T-helper 1 cell (primary cell): Measurements from ENCODE around the gene KYNU.
"Not testable (repeated sequence)": the region's sequence is repeated elsewhere in the genome, so short reads cannot be mapped to it uniquely, and the experiment has no call there.

ENCODE experiments used
- DNase-seq, 5 donors: peaks; one replicate each; pipeline ENCODE4 v3.0.0-alpha.2; 2012 to 2020

KYNU gene

DNA sequence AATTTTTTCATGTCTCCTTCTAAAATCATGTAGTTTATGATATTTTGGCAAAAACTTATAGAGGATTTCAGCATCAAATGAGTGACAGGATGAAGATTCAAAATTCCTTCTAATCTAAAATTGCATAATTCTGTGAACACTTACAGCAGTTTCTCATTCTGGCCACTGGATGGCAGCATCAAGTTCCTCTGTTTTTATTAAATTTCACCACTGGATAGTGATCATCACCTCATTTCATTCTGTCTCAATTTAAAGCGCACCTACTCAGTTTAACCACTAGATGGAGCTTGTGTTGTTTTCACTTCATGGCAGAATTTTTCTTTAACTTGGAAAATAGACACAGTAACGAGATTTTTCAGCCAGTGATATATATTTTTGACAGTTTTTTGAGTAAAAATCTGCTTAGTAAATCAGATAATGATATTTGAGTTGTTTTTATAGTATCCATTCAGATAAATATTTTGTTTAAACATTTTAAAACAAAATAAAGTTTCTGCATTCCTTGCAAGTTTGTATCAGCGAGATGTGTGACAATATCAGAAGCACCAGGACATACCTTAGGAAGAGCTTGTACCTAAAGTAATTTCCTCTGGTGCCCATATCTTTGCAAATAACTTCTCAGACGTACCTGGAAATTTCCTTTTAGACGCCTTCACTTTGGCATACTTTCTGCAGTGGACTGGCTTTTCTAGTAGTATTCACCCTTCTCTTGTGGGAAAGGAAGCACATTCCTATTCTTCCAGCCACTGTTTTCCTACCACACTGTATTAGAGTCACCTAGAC is 157.0 kb downstream of the KYNU start:
- peak in 4 of 5 donors; percentile 19 to 83 (median 41) for DNase-seq

- no peak for DNase-seq
Measured at GRCh38 chr2:143051465-143051864, 174.0 kb downstream of the KYNU start.

- DNase-seq = not testable (repeated sequence)
Measured at GRCh38 chr2:143053437-143053836, 176.0 kb downstream of the KYNU start.

DNA sequence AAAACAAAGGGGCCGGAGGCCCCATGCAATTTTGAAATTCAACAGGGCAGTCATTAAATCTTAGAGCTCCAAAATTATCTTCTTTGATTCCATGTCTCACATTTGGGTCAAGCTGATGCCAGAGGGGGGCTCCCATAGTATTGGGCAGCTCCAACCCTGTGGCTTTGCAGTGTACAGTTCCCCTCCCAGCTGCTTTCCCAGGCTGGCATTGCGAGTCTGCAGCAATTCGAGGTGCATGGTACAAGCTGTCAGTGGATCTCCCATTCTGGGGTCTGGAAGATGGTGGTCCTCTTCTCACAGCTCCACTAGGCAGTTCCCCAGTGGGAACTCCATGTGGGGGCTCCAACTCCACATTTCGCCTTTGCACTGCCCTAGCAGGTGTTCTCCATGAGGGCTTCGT is 179.1 kb downstream of the KYNU start:
- no peak for DNase-seq

DNA sequence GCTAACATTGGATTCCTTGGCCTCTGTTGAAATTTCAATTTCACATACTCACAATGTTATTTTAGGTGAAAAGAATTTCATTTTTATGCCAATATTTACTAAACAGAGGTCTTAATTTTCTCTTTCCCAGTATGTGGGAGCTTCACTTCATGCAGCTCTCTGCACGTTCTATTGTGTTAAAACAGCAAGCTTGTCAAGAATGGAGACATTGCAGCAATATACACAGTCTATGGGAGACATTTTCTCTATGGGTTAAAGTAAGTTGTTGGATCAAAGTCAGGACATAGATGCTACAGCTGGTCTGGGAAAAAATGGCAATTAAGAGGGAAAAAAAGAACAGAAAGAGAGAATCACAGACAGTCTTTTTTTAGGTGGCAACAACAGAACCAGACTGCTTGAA is 181.4 kb downstream of the KYNU start:
- no peak for DNase-seq

DNA sequence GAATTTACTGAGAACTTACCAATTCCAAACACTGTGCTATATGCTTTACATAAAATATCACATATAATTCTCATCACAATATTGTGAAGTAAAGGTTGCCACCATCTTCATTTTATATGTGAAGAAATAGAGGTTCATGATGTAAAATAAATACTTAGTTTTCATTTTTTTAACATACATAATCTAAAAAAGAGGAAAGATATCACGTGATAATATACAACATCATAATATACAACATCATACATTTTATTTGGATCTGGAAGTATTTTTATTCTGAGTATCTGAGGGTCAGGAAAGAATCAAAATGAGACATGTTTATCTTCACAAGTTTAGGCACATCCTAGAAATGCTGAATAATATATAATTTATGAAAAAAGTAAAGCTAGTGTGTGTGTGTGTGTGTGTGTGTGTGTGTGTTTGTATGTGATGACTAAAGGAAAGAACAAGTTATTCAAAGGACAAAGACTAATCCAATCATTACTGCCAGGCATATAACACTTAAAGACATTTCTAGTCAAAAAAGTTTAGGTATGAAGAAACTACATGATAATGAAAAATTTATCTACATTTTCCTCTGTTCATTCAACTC is 186.2 kb downstream of the KYNU start:
- no peak for DNase-seq

- DNase-seq = no peak
Measured at GRCh38 chr2:143068094-143068493, 190.6 kb downstream of the KYNU start.

DNA sequence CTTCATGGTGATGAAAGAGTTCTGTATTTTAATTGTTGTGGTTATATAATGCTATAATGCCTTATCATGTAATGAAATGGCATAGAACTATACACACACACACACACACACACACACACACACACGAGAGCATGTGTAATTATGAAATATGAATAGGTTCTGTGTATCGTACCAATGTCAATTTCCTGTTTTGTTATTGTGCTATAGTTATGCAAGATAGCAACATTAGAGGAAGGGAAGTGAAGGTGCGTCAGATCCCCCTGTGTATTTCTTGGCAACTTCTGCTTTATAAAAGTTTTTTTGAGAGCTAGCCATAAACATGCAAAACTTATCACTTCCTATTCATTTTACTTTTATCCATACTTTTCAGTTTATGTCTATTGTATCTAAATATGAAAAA is 191.0 kb downstream of the KYNU start:
- DNase-seq = no peak

DNA sequence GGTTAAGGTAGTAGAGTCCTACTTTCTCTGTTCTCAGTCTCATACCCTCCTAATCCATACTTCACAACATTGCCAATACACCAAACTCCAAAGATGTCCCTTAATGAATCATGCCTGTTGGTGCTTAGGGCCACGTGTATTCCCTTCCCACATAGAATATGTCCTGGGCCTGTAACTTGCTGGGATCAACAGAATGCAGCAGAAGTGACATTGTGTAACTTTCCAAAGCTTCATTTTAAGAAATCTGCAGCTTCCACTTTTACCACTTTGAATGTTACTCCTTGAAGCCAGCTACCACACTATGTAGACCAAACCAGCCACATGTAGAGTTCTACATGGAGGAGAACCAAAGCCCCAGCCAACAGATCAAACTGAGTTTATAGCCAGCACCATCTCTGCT is 193.2 kb downstream of the KYNU start:
- DNase-seq = no peak

GRCh38 chr2:143071185-143071876 is 193.9 kb downstream of the KYNU start:
- DNase-seq = no peak

GRCh38 chr2:143074913-143075312 is 197.4 kb downstream of the KYNU start:
- DNase-seq = not testable (repeated sequence)

DNA sequence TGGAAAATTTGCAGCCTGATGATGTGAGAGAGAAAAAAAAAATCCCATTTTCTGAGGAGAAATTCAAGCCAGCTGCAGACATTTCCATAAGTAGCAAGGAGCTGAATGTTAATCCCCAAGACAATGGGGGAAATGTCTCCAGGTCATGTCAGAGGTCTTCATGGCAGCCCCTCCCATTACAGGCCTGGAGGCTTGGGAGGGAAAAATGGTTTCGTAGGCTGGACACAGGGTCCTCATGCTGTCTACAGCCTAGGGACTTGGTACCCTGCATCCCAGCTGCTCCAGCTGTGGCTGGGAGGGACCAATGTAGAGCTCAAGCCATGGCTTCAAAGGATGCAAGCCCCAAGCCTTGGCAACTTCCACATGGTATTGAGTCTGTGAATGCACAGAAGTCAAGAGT is 198.2 kb downstream of the KYNU start:
- no peak for DNase-seq

GRCh38 chr2:143078104-143078503 is 200.6 kb downstream of the KYNU start:
- no peak for DNase-seq

DNA sequence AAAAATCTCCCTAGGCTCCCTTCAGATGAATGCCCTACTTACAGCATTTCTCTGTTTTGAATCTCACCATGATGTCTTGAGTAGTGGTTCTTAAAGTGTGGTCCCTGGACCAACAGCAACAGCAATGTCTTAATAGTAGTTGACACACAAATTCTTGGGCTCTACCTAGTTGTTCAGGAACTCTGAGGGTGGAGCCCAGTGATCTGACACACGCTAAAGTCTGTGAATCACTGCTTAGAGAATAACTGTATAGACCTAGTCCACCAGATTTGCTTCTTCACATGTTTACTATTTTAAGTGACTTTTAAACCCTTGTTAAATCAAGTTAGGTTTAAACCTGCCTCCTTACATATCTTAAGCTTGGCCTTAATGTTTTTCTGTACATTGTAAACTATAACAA is 204.2 kb downstream of the KYNU start:
- no peak for DNase-seq

GRCh38 chr2:143083636-143084035 is 206.2 kb downstream of the KYNU start:
- peak in 1 of 5 donors; percentile 72 for DNase-seq

GRCh38 chr2:143084462-143084861 is 207.0 kb downstream of the KYNU start:
- DNase-seq = no peak

DNA sequence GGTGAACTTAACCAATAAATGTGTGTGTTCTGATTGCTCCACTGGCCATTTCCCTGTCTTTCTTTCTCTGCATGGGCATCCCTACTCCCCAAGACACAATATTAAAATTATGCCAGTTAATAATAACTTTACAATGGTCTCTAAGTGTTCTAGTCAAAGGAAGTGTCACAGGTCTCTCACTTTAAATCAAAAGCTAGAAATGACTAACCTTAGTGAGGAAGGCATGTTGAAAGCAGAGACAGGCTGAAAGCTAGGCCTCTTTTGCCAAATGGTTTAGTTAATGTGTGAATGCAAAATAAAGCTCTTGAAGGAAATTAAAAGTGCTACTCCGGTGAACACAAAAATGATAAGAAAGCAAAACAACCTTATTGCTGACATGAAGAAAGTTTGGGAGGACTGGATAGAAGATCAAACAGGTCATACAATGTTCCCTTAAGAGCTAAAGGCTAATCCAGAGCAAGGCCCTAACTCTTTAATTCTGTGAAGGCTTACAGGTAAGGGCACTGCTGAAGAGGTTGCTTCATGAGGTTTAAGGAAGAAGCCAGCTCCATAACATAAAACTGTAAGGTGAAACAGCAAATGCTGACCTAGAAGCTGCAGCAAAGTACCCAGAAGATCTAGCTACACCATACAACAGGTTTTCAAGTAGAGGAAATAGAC is 207.8 kb downstream of the KYNU start:
- peak in 1 of 5 donors; percentile 70 for DNase-seq

- DNase-seq = no peak
Measured at GRCh38 chr2:143087033-143087432, 209.6 kb downstream of the KYNU start.

DNA sequence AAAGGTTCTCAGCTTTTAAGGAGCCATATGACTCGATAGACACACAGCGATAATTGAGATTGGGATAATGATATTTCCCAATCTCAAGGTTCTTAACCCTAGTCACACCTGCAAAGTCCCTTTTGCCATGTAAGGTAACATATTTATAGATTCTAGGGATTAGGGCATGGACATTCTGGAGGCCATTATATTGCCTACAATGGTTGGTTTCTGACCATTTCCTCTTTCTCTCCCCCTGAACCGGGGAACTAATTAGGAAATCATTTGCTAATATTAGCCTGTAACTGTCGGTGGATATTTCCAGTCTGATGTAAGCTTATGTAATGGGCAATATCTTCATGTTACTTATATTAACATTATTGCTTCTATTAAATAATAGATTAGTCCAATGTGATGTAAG is 210.9 kb downstream of the KYNU start:
- DNase-seq = no peak

GRCh38 chr2:143089520-143089919 is 212.1 kb downstream of the KYNU start:
- not testable (repeated sequence) for DNase-seq
